Endothelial cell of umbilical vein (primary cell): Measurements from ENCODE around the gene DIDO1. TPM values are rescaled to one million over a fixed set of nuclear protein-coding genes. Genes with fewer than 3 reads are reported as not detected.

ENCODE experiments used
- BruUV-seq: library from RNA; stranded (reverse); fragments of 400-500 nt; replicated peaks from 2 replicates; lab custom pipeline; 2021; lab: Mats Ljungman, UMichigan
- CTCF ChIA-PET: fragments of 300-600, 350-600 bp; sonication (Branson Sonifier 250); formaldehyde crosslinking; loops from one replicate; lab custom pipeline; 2021; ENCODE audit warnings: antibody characterized with exemption, inconsistent platforms; lab: Charles Lee
- POLR2A ChIA-PET: fragments of 300-600, 350-600 bp; sonication (Branson Sonifier 250); formaldehyde crosslinking; loops from one replicate; lab custom pipeline; 2021; ENCODE audit warnings: antibody characterized with exemption, inconsistent platforms; lab: Charles Lee
- DNase-seq: peaks from one replicate; pipeline ENCODE4 v3.0.0-alpha.2; 2011; ENCODE audit warnings: low read depth, low spot score
- FAIRE-seq: peaks from 2 replicates; lab custom pipeline; 2011; peaks lifted over from hg19 to GRCh38; lab: Jason Lieb, UNC
- H2AFZ ChIP-seq: 2 replicates; pipeline ENCODE4 v1.6.0; 2012; ENCODE audit warnings: low read depth, low read length, control low read depth, inconsistent platforms
- H3K27ac ChIP-seq: 2 replicates; pipeline ENCODE4 v1.5.1; 2011; ENCODE audit warnings: low read depth, mild to moderate bottlenecking, control low read depth, low read length, moderate library complexity; ENCODE audit not compliant: insufficient read depth
- H3K27me3 ChIP-seq, 2 experiments: 2 replicates each; pipeline versions ENCODE4 v1.6.0 to v1.6.1; 2011; ENCODE audit warnings: low read length in 2 of 2, mixed read lengths in 1 of 2; ENCODE audit not compliant: control insufficient read depth in 2 of 2, insufficient read depth in 2 of 2
- H3K36me3 ChIP-seq, 2 experiments: 2 replicates in 1 of 2; 3 replicates in 1 of 2; pipeline ENCODE4 v1.5.1; 2011; ENCODE audit warnings: low read length in 2 of 2, mild to moderate bottlenecking in 1 of 2, moderate library complexity in 1 of 2; ENCODE audit not compliant: control insufficient read depth in 2 of 2, insufficient read depth in 2 of 2; ENCODE audit errors: extremely low read depth in 1 of 2
- H3K4me1 ChIP-seq: 3 replicates; pipeline ENCODE4 v1.5.1; 2011; ENCODE audit warnings: mild to moderate bottlenecking, low read length; ENCODE audit not compliant: control insufficient read depth, insufficient read depth; ENCODE audit errors: extremely low read depth
- H3K4me2 ChIP-seq: 2 replicates; pipeline ENCODE4 v1.6.1; 2011; ENCODE audit warnings: low read length, control low read depth, mixed read lengths; ENCODE audit not compliant: insufficient read depth
- H3K4me3 ChIP-seq, 3 experiments: fragments of 200-600 bp in 1 of 3; sonication (generic), shearing (Covaris generic) in 1 of 3; replicated peaks in 1 of 3; 2 replicates each; pipeline ENCODE4 v1.5.1; 2011 to 2016; ENCODE audit warnings: control low read depth in 3 of 3, low read length in 3 of 3, mild to moderate bottlenecking in 2 of 3, inconsistent platforms in 1 of 3, low read depth in 1 of 3, moderate library complexity in 1 of 3; ENCODE audit not compliant: insufficient read depth in 1 of 3
- H3K79me2 ChIP-seq: 2 replicates; pipeline ENCODE4 v1.6.0; 2012; ENCODE audit warnings: low read length, inconsistent platforms; ENCODE audit not compliant: control insufficient read depth, insufficient read depth
- H3K9ac ChIP-seq: replicated peaks from 2 replicates; pipeline ENCODE3; 2011; ENCODE audit warnings: low read length, control low read depth; ENCODE audit not compliant: insufficient read depth; ENCODE audit errors: extremely low read depth
- H3K9me1 ChIP-seq: replicated peaks from 3 replicates; pipeline ENCODE4 v1.6.0; 2011; ENCODE audit warnings: mild to moderate bottlenecking, low read length; ENCODE audit not compliant: control insufficient read depth, insufficient read depth; ENCODE audit errors: extremely low read depth
- H3K9me3 ChIP-seq: replicated peaks from 2 replicates; pipeline ENCODE4 v1.5.1; 2012; ENCODE audit warnings: low read length, inconsistent platforms; ENCODE audit not compliant: control insufficient read depth, insufficient read depth
- H4K20me1 ChIP-seq: replicated peaks from 2 replicates; pipeline ENCODE3; 2011; ENCODE audit warnings: mild to moderate bottlenecking, low read length; ENCODE audit not compliant: control insufficient read depth, insufficient read depth; ENCODE audit errors: extremely low read depth
- JUN ChIP-seq: IDR thresholded peaks from 2 replicates; pipeline ENCODE4 v1.6.1; 2011; ENCODE audit warnings: borderline replicate concordance, low read depth; ENCODE audit not compliant: insufficient read length, insufficient read depth
- MYC ChIP-seq: IDR thresholded peaks from one replicate; pipeline ENCODE4 v1.6.1; 2011; ENCODE audit warnings: mild to moderate bottlenecking, low read depth, low read length
- POLR2A ChIP-seq: IDR thresholded peaks from 2 replicates; pipeline ENCODE4 v1.6.1; 2012; ENCODE audit warnings: low read depth, mild to moderate bottlenecking, control low read depth, low read length
- POLR2AphosphoS5 ChIP-seq: IDR thresholded peaks from 2 replicates; pipeline ENCODE4 v1.6.1; 2012; ENCODE audit warnings: low read depth, mild to moderate bottlenecking, control low read depth, low read length, moderate library complexity; ENCODE audit not compliant: insufficient read depth
- dilution Hi-C: fragments of 300-500 bp; cut with MboI; formaldehyde crosslinking; loops from one replicate; pipeline ENCODE4 v1.15.0; 2019; ENCODE audit warnings: low sequenced_read_pairs; ENCODE audit not compliant: extremely low pct_ligation_motif_present
- intact Hi-C: fragments of 100-400 bp; cut with micrococcal nuclease; formaldehyde crosslinking; loops from one replicate; pipeline ENCODE4 v1.10.0; 2022
- polyA plus RNA-seq, 4 experiments: library from polyadenylated mRNA; depleted of rRNA in 3 of 4; stranded (reverse) in 3 of 4; unstranded in 1 of 4; fragments of >200 nt; gene quantifications; 2 replicates each; pipeline versions ENCODE4 v1.2.1 to v1.2.3, GENCODE V29; 2011 to 2012; ENCODE audit warnings: missing spikeins in 1 of 4
- total RNA-seq: library from RNA; stranded (reverse); gene quantifications from 2 replicates; pipeline ENCODE4 v1.2.3, GENCODE V29; 2021
- TF ChIP-seq, protein P1 (sequence below), 2 donors: IDR thresholded peaks; 1 replicate in 1 of 2; 2 replicates in 1 of 2; pipeline ENCODE4 v1.5.1; 2011; ENCODE audit warnings: low read length in 2 of 2, mild to moderate bottlenecking in 2 of 2, moderate library complexity in 2 of 2, control low read depth in 1 of 2, inconsistent platforms in 1 of 2, low read depth in 1 of 2; ENCODE audit not compliant: insufficient read depth in 1 of 2; ENCODE audit errors: extremely low read depth in 1 of 2

Gene DIDO1
- total and polyA plus RNA-seq, 2 donors (not counting 3 experiments of a cell fraction or from before 2014, with no cell fraction given) = 22.1 to 51.2 TPM

DNA sequence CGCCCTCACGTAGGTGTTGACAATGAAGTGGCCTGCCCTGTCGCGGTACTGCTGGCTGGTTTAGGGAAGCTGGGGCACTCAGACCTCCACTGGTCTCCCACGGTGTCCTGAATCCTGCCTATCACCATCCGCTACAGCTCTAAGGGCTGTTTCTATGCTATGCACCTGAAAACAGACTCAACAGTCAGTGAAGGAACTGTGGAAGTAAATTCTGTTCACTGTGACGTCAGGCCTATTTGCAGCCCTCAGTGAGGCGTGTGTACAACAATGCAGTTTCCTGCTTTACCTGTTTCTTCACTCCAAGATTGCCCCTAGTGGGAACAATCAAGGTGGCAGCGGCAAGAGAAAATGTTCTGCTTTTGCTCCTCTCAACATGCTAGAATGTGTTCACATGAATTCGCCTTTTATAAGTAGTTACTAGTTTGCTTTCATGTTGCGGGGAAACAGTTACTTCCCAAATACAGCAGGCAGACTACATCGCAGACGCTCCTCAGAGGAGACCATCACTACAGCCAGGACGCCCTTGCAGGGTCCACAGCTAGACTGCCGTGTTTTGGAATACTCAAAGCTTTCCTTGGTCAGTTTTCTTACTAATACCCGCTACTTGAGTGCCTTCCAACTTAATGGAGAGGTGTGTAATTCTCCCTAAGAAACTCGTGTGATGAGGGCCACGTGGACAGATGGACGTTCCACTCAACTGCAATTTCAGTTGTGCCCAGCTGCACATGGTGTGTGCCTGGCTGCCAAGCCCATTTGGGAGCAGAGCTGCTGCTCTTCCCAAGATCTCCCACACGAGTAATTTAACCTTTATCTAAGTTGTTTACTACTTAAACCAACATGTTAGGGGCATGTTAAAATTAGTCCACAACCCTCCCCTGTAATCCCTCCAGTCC is 25.4 kb downstream of the DIDO1 start:
- H3K79me2 ChIP-seq = no peaks in the 10 kb centered on the region
- H3K4me1 ChIP-seq = no peaks in the 10 kb centered on the region
- no peak overlapping the region for H3K9ac ChIP-seq
- H3K36me3 ChIP-seq = peaks cover 22% of the 10 kb centered on the region in 2 experiments
- POLR2A ChIA-PET = no interaction called here
- dilution Hi-C loops (no loop called here), intact Hi-C loops (no loop called here)
- H3K4me3 ChIP-seq = no peak overlapping the region
- no peaks in the 10 kb centered on the region for H3K9me3 ChIP-seq
- CTCF ChIA-PET = interaction anchor here (1.1 to 3.6 kb wide), 10 partner anchors 11 to 108 kb away, joined by 3 to 21 read pairs (median 4); partner anchors contain the start of gene SLC17A9
- no peak overlapping the region for H3K27ac ChIP-seq
- TF ChIP-seq JUN (no peak), POLR2A (peak; percentile 8)
- no peaks in the 10 kb centered on the region for H3K27me3 ChIP-seq
- H4K20me1 ChIP-seq = no peaks in the 10 kb centered on the region
- no peak overlapping the region for H2AFZ ChIP-seq
- DNase-seq (peak; percentile 19), FAIRE-seq (no peak)
- no TSS peak for BruUV-seq
- no peaks in the 10 kb centered on the region for H3K9me1 ChIP-seq
- H3K4me2 ChIP-seq = no peak overlapping the region

DNA sequence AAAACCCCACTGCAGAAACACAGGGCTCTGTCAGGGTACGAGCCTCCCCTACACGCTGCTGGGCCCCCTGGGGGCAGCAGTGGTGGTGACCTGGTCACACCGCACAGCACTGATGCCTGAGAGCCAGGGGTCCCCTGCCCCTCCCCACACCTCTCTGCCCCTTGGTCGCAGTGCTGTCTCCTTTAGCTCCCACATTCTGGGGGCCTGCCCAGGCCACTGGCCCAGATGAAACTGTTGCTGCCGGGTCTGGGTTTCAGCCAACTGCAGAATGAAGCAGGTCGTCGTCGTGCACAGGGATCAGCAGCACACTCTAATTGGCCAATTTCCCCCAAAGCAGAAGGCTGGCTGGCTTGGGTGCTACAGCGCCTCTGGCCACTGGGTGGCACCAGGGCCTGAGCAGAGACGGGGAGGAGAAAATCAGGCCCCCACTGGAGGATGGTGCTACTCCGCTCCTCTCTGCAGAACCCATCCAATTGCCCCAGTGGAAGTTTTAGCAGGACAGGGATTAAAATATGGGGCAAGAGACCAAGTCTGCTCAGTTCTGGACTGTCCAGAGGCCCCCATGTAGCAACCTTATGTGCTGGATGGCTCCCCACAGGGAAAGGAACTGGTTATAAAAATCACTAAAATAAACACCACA is 26.1 kb downstream of the DIDO1 start:
- no peaks in the 10 kb centered on the region for H4K20me1 ChIP-seq
- intact Hi-C loops (no loop called here), dilution Hi-C loops (no loop called here)
- FAIRE-seq = peak; percentile 72
- BruUV-seq = no TSS peak
- no peak overlapping the region for H3K9ac ChIP-seq
- POLR2A ChIA-PET = no interaction called here
- H3K27ac ChIP-seq = no peak overlapping the region
- no peaks in the 10 kb centered on the region for H3K79me2 ChIP-seq
- no peaks in the 10 kb centered on the region for H3K27me3 ChIP-seq
- no peaks in the 10 kb centered on the region for H3K9me3 ChIP-seq
- DNase-seq = peak; percentile 73
- no peak overlapping the region for H2AFZ ChIP-seq
- H3K36me3 ChIP-seq = peaks cover 14 to 15% of the 10 kb centered on the region in 2 experiments
- CTCF ChIA-PET = interaction anchor here (1.1 to 3.6 kb wide), 6 partner anchors 12 to 109 kb away, joined by 3 to 21 read pairs (median 4); no protein-coding TSS in a partner anchor
- H3K4me1 ChIP-seq = no peaks in the 10 kb centered on the region
- TF ChIP-seq POLR2AphosphoS5 (peak; percentile 28), MYC (no peak)
- TF ChIP-seq, protein P1, sequence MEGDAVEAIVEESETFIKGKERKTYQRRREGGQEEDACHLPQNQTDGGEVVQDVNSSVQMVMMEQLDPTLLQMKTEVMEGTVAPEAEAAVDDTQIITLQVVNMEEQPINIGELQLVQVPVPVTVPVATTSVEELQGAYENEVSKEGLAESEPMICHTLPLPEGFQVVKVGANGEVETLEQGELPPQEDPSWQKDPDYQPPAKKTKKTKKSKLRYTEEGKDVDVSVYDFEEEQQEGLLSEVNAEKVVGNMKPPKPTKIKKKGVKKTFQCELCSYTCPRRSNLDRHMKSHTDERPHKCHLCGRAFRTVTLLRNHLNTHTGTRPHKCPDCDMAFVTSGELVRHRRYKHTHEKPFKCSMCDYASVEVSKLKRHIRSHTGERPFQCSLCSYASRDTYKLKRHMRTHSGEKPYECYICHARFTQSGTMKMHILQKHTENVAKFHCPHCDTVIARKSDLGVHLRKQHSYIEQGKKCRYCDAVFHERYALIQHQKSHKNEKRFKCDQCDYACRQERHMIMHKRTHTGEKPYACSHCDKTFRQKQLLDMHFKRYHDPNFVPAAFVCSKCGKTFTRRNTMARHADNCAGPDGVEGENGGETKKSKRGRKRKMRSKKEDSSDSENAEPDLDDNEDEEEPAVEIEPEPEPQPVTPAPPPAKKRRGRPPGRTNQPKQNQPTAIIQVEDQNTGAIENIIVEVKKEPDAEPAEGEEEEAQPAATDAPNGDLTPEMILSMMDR (IDR thresholded peaks at IDR 0.05; ENCODE audit: extremely low read depth in 1 of 2, insufficient read depth in 1 of 2, low read depth in 1 of 2, low read length in 2 of 2) = peak; percentile 78 to 95
- H3K4me3 ChIP-seq = no peak overlapping the region
- H3K9me1 ChIP-seq = no peaks in the 10 kb centered on the region
- no peak overlapping the region for H3K4me2 ChIP-seq
